K562 (cell line): ENCODE measurements around the gene MCAM. TPM values are rescaled to one million over a fixed set of nuclear protein-coding genes. Genes with fewer than 3 reads are reported as not detected.
A peak's percentile ranks its signal among the peaks of the same experiment; 100 is the strongest.

ENCODE experiments used
- ADNP ChIP-seq: fragments of 200-800 bp; sonication (Bioruptor generic); IDR thresholded peaks from 2 replicates; pipeline ENCODE4 v1.6.1; 2016; ENCODE audit warnings: missing genetic modification characterization, missing compliant biosample characterization
- ARNT ChIP-seq, 2 experiments: fragments of 450-650 bp; IDR thresholded peaks; 2 replicates each; pipeline ENCODE4 v1.6.1; 2016; ENCODE audit warnings: mild to moderate bottlenecking in 1 of 2
- ATF7 ChIP-seq: fragments of 450-650 bp; IDR thresholded peaks from 2 replicates; pipeline ENCODE4 v1.7.1; 2014; ENCODE audit warnings: mild to moderate bottlenecking, moderate library complexity
- DPF2 ChIP-seq: fragments of 450-650 bp; IDR thresholded peaks from 2 replicates; pipeline ENCODE4 v1.6.1; 2016
- FOSL1 ChIP-seq: fragments of 200-800 bp; sonication (Bioruptor generic); conservative IDR thresholded peaks from 2 replicates; pipeline ENCODE4 v1.6.1; 2016; ENCODE audit warnings: missing genetic modification characterization, missing compliant biosample characterization
- GATAD2A ChIP-seq: fragments of 450-650 bp; IDR thresholded peaks from 2 replicates; pipeline ENCODE4 v1.6.1; 2017
- HSF4 ChIP-seq: fragments of 250-450 bp; sonication (Bioruptor Pico); IDR thresholded peaks from 2 replicates; pipeline ENCODE4 v2.1.2; 2022; ENCODE audit warnings: mild to moderate bottlenecking, moderate library complexity, borderline replicate concordance
- KDM5B ChIP-seq: fragments of 200-600 bp; sonication (generic); IDR thresholded peaks from 2 replicates; pipeline ENCODE4 v1.6.1; 2012; ENCODE audit warnings: low read depth, mild to moderate bottlenecking, moderate library complexity, low read length, control low read depth, inconsistent platforms; ENCODE audit not compliant: insufficient replicate concordance
- MAFF ChIP-seq: IDR thresholded peaks from 2 replicates; pipeline ENCODE4 v1.6.1; 2012; ENCODE audit warnings: low read length, improper control_type of control experiment
- MEF2D ChIP-seq: conservative IDR thresholded peaks from 2 replicates; pipeline ENCODE4 v1.6.1; 2016; ENCODE audit warnings: low read depth, missing genetic modification characterization, missing compliant biosample characterization
- MTA3 ChIP-seq: fragments of 450-650 bp; formaldehyde crosslinking; IDR thresholded peaks from 2 replicates; pipeline ENCODE4 v1.6.1; 2017; ENCODE audit warnings: mild to moderate bottlenecking, borderline replicate concordance
- NCOR1 ChIP-seq: fragments of 450-650 bp; IDR thresholded peaks from 2 replicates; pipeline ENCODE4 v1.6.1; 2016; ENCODE audit warnings: mild to moderate bottlenecking, moderate library complexity
- PHF8 ChIP-seq: fragments of 200-600 bp; sonication (generic); IDR thresholded peaks from 2 replicates; pipeline ENCODE4 v1.6.1; 2012; ENCODE audit warnings: mixed run types, mild to moderate bottlenecking, inconsistent platforms, low read length, moderate library complexity, borderline replicate concordance
- RFX7 ChIP-seq: fragments of 250-450 bp; sonication (Bioruptor Pico); IDR thresholded peaks from 2 replicates; pipeline ENCODE4 v1.5.1; 2021; ENCODE audit warnings: mild to moderate bottlenecking
- TAF1 ChIP-seq: IDR thresholded peaks from 2 replicates; pipeline ENCODE4 v1.6.1; 2011; ENCODE audit warnings: mild to moderate bottlenecking, low read length, moderate library complexity; ENCODE audit not compliant: insufficient read depth, control insufficient read depth, severe bottlenecking; ENCODE audit errors: extremely low read depth
- TBL1XR1 ChIP-seq, 2 experiments: IDR thresholded peaks; 2 replicates each; pipeline ENCODE4 v1.6.1; 2012; ENCODE audit warnings: improper control_type of control experiment in 2 of 2, low read length in 2 of 2, mild to moderate bottlenecking in 1 of 2
- ZNF12 ChIP-seq: sonication (generic); formaldehyde crosslinking; IDR thresholded peaks from 2 replicates; pipeline ENCODE4 v1.4.0; 2020; ENCODE audit warnings: mild to moderate bottlenecking, missing genetic modification reagents
- ZNF175 ChIP-seq: fragments of 200-800 bp; sonication (Bioruptor generic); IDR thresholded peaks from 2 replicates; pipeline ENCODE4 v1.6.1; 2016; ENCODE audit warnings: low read depth, mild to moderate bottlenecking, missing genetic modification characterization, missing compliant biosample characterization
- polyA plus RNA-seq, 8 experiments: library from polyadenylated mRNA; depleted of rRNA in 4 of 8; stranded (reverse) in 5 of 8; unstranded in 3 of 8; fragments of >200 nt; fragmentation: Nextera tagmentation in 2 of 8; fragmentation: Illumina TruSeq in 1 of 8; extraction: Ambion mirVana in 2 of 8; extraction: Trizol in 1 of 8; gene quantifications; 2 replicates each; pipeline versions ENCODE4 v1.2.1 to v1.2.3, GENCODE V29; 2011 to 2014; ENCODE audit warnings: inconsistent platforms in 1 of 8, missing spikeins in 1 of 8
- total RNA-seq, 7 experiments: library from RNA; depleted of rRNA in 6 of 7; stranded (reverse); fragments of >200 nt in 6 of 7; fragmentation: Illumina TruSeq in 2 of 7; extraction: Trizol in 2 of 7; gene quantifications; 2 replicates each; pipeline versions ENCODE4 v1.2.1 to v1.2.3, GENCODE V29; 2011 to 2021; ENCODE audit warnings: low replicate concordance in 1 of 7
- TF ChIP-seq, protein P1 (sequence below): sonication (generic); formaldehyde crosslinking; IDR thresholded peaks from 2 replicates; pipeline ENCODE4 v1.8.0; 2022; ENCODE audit warnings: missing genetic modification reagents, mild to moderate bottlenecking, borderline replicate concordance
- TF ChIP-seq, protein P2 (sequence below), 2 experiments: fragments of 150-350 bp in 1 of 2; IDR thresholded peaks; 2 replicates each; pipeline ENCODE4 v1.6.1; 2012 to 2016; ENCODE audit warnings: low read depth in 2 of 2, low read length in 2 of 2, mild to moderate bottlenecking in 1 of 2, moderate library complexity in 1 of 2

The MCAM gene
- total and polyA plus RNA-seq, 9 of the 15 experiments (the other 6 are each of a cell fraction or from before 2014, with no cell fraction given): 14.7 to 118 (median 53.6) TPM

GRCh38 chr11:119318240-119319135, 1.6 kb upstream of the MCAM start (continued):
- TF ChIP-seq ZNF12 (CRISPR knock-in tag): 0 out of 2 replicates have a peak, but pooled peaks have one; percentile 28
- no peak for TF ChIP-seq MAFF
- TF ChIP-seq HSF4 (CRISPR knock-in tag): no peak
- TF ChIP-seq, protein P1, sequence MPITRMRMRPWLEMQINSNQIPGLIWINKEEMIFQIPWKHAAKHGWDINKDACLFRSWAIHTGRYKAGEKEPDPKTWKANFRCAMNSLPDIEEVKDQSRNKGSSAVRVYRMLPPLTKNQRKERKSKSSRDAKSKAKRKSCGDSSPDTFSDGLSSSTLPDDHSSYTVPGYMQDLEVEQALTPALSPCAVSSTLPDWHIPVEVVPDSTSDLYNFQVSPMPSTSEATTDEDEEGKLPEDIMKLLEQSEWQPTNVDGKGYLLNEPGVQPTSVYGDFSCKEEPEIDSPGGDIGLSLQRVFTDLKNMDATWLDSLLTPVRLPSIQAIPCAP (CRISPR knock-in tag): 0 out of 2 replicates have a peak, but pooled peaks have one; percentile 54
- TF ChIP-seq KDM5B: peak; percentile 92
- 0 out of 4 replicates have a peak, but pooled peaks of 1 of the 2 experiments have one; percentile 10 for TF ChIP-seq ARNT (IDR thresholded peaks at IDR 0.05)
- TF ChIP-seq, protein P2, sequence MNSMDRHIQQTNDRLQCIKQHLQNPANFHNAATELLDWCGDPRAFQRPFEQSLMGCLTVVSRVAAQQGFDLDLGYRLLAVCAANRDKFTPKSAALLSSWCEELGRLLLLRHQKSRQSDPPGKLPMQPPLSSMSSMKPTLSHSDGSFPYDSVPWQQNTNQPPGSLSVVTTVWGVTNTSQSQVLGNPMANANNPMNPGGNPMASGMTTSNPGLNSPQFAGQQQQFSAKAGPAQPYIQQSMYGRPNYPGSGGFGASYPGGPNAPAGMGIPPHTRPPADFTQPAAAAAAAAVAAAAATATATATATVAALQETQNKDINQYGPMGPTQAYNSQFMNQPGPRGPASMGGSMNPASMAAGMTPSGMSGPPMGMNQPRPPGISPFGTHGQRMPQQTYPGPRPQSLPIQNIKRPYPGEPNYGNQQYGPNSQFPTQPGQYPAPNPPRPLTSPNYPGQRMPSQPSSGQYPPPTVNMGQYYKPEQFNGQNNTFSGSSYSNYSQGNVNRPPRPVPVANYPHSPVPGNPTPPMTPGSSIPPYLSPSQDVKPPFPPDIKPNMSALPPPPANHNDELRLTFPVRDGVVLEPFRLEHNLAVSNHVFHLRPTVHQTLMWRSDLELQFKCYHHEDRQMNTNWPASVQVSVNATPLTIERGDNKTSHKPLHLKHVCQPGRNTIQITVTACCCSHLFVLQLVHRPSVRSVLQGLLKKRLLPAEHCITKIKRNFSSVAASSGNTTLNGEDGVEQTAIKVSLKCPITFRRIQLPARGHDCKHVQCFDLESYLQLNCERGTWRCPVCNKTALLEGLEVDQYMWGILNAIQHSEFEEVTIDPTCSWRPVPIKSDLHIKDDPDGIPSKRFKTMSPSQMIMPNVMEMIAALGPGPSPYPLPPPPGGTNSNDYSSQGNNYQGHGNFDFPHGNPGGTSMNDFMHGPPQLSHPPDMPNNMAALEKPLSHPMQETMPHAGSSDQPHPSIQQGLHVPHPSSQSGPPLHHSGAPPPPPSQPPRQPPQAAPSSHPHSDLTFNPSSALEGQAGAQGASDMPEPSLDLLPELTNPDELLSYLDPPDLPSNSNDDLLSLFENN (IDR thresholded peaks at IDR 0.05; ENCODE audit: low read depth in 2 of 2, low read length in 2 of 2): peak in 1 of 2 experiments; percentile 20; a peak in 1 of 4 replicates
- TF ChIP-seq TBL1XR1 (IDR thresholded peaks at IDR 0.05; ENCODE audit: low read length in 2 of 2): peak in 1 of 2 experiments; percentile 63; a peak in 1 of 4 replicates
- TF ChIP-seq ATF7: peak; percentile 89
- no peak for TF ChIP-seq MEF2D (tag)
- peak; percentile 77 for TF ChIP-seq TAF1
- TF ChIP-seq RFX7 (CRISPR knock-in tag): no peak
- TF ChIP-seq NCOR1: peak; percentile 51
- peak; percentile 44; the same call in 1 of the 2 replicates for TF ChIP-seq MTA3
- peak; percentile 55 for TF ChIP-seq FOSL1
- peak; percentile 24 for TF ChIP-seq DPF2
- TF ChIP-seq GATAD2A: peak; percentile 29; the same call in 1 of the 2 replicates
- no peak for TF ChIP-seq ZNF175 (CRISPR knock-in tag)
- peak; percentile 61; the same call in 1 of the 2 replicates for TF ChIP-seq PHF8
- no peak for TF ChIP-seq ADNP
